ENCODE measurements around the gene NPTX1. TPM values are rescaled to one million over a fixed set of nuclear protein-coding genes. Genes with fewer than 3 reads are reported as not detected.
A peak's percentile ranks its signal among the peaks of the same experiment; 100 is the strongest.

NPTX1 gene
- total and polyA plus RNA-seq, 2 experiments from 2014 or later, result not detected

DNA sequence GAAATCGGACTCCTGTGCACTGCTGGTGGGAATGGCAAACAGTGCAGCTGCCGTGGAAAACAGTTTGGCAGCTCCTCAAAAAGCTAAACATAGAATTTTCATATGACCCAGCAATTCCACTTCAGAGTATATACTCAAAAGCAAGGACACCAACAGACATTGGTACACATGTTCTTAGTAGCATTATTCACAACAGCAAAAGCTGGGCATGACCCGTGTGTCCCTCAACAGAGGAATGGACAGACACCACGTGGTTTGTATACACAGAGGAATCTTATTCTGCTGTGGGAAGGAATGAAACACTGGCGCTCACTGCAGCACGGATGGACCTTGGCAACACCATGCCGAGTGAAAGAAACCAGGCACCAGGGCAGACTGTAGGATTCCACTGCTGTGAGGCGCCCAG is 16.0 kb downstream of the NPTX1 start:
- Histone ChIP-seq H3K27ac (no peak overlapping the region), H3K4me3 (no peak overlapping the region), H3K36me3 (no peaks in the 10 kb centered on the region), H3K4me1 (ENCODE audit: low read depth) (no peaks in the 10 kb centered on the region), H3K9me3 (ENCODE audit: low read depth) (no peaks in the 10 kb centered on the region), H3K27me3 (peaks cover 85% of the 10 kb centered on the region)
- TF ChIP-seq, protein P1, sequence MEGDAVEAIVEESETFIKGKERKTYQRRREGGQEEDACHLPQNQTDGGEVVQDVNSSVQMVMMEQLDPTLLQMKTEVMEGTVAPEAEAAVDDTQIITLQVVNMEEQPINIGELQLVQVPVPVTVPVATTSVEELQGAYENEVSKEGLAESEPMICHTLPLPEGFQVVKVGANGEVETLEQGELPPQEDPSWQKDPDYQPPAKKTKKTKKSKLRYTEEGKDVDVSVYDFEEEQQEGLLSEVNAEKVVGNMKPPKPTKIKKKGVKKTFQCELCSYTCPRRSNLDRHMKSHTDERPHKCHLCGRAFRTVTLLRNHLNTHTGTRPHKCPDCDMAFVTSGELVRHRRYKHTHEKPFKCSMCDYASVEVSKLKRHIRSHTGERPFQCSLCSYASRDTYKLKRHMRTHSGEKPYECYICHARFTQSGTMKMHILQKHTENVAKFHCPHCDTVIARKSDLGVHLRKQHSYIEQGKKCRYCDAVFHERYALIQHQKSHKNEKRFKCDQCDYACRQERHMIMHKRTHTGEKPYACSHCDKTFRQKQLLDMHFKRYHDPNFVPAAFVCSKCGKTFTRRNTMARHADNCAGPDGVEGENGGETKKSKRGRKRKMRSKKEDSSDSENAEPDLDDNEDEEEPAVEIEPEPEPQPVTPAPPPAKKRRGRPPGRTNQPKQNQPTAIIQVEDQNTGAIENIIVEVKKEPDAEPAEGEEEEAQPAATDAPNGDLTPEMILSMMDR (IDR thresholded peaks at IDR 0.05; ENCODE audit: low read depth, low read length), result no peak
- DNase-seq (ENCODE audit: low read depth in 1 of 2, low spot score in 1 of 2), result no peak

DNA sequence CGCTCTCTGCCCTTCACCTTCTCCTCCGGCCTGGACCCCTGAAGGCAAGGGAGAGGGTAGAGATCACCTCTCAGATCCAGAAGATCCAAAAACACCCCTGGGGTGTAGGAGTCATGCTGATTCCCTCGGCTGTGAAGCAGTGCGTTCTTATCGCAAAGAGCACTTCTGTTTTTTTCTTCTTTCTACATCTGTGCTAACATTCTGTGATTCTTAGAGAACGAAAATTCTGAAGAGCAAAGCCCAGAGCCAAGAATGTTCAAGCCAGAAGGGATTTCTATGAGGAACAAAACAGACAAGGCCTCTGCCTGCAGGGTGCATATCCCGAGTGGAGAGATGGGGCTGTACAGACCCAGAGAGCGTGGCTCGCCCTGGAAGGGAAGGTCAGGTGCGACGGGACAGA is 17.2 kb downstream of the NPTX1 start:
- H3K27me3 ChIP-seq, result peaks cover 73% of the 10 kb centered on the region
- H3K27ac ChIP-seq, result no peak overlapping the region
- no peaks in the 10 kb centered on the region for H3K9me3 ChIP-seq (ENCODE audit: low read depth)
- no peak overlapping the region for H3K4me3 ChIP-seq
- TF ChIP-seq, protein P1 (IDR thresholded peaks at IDR 0.05; ENCODE audit: low read depth, low read length), result no peak
- DNase-seq (ENCODE audit: low read depth in 1 of 2, low spot score in 1 of 2), result no peak
- no peaks in the 10 kb centered on the region for H3K36me3 ChIP-seq
- H3K4me1 ChIP-seq (ENCODE audit: low read depth), result no peaks in the 10 kb centered on the region

DNA sequence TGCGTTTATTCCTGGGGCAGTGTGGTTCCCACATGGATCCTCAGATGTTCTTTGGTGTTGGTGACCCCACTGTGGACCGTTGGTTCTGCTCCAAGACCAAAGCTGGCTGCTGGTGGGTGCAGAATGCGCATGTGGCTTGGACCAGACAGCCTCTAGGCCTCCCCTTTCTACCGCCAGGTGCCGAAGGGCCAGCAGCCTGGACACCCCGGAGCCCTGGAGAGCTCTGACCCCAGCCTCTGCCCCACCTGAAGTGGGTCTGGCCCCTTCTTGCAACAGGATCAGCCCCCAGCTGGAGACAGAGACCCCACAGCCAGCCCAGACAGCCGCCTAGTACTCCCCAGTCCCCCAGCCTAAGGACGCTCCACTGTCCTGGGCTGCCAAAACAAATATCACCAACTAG is 18.4 kb downstream of the NPTX1 start:
- H3K27ac ChIP-seq, result no peak overlapping the region
- no peak overlapping the region for H3K4me3 ChIP-seq
- TF ChIP-seq, protein P1 (IDR thresholded peaks at IDR 0.05; ENCODE audit: low read depth, low read length), result no peak
- H3K4me1 ChIP-seq (ENCODE audit: low read depth), result no peaks in the 10 kb centered on the region
- H3K36me3 ChIP-seq, result no peaks in the 10 kb centered on the region
- no peaks in the 10 kb centered on the region for H3K9me3 ChIP-seq (ENCODE audit: low read depth)
- no peak for DNase-seq (ENCODE audit: low read depth in 1 of 2, low spot score in 1 of 2)
- peaks cover 61% of the 10 kb centered on the region for H3K27me3 ChIP-seq

DNA sequence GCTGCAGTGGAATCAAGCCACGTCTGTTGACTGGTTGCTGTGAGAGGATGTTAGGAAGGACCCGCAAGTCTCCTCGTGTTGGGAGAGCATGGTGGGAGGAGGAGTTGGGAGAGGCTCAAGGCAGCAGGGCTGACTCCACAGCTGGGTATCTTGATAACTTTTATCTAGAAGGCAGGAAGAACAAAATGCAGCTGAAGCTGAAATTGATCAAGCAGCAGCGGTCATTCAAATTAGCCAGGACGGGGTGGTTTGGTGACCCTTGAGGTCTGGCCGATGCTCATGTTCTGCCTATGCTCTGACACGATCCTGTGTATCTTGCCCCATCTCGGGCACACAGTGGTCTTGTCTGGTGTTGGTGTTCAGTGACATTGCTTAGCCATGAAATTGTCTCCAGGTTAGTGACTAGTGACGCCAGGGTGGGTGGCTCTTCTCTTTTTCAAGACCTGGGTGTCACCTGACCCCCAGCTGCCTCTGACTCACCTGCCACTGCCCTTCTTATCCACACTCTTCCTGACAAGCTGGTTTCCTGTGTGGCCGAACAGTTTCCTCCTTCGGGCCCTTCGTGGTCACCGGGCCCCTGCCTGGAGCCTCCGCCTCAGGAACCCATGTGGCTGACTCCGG is 19.1 kb downstream of the NPTX1 start:
- Histone ChIP-seq H3K27me3 (peaks cover 60% of the 10 kb centered on the region), H3K4me1 (ENCODE audit: low read depth) (no peaks in the 10 kb centered on the region), H3K36me3 (no peaks in the 10 kb centered on the region), H3K27ac (no peak overlapping the region), H3K4me3 (no peak overlapping the region), H3K9me3 (ENCODE audit: low read depth) (no peaks in the 10 kb centered on the region)
- DNase-seq (ENCODE audit: low read depth in 1 of 2, low spot score in 1 of 2), result no peak
- TF ChIP-seq, protein P1 (IDR thresholded peaks at IDR 0.05; ENCODE audit: low read depth, low read length), result no peak

DNA sequence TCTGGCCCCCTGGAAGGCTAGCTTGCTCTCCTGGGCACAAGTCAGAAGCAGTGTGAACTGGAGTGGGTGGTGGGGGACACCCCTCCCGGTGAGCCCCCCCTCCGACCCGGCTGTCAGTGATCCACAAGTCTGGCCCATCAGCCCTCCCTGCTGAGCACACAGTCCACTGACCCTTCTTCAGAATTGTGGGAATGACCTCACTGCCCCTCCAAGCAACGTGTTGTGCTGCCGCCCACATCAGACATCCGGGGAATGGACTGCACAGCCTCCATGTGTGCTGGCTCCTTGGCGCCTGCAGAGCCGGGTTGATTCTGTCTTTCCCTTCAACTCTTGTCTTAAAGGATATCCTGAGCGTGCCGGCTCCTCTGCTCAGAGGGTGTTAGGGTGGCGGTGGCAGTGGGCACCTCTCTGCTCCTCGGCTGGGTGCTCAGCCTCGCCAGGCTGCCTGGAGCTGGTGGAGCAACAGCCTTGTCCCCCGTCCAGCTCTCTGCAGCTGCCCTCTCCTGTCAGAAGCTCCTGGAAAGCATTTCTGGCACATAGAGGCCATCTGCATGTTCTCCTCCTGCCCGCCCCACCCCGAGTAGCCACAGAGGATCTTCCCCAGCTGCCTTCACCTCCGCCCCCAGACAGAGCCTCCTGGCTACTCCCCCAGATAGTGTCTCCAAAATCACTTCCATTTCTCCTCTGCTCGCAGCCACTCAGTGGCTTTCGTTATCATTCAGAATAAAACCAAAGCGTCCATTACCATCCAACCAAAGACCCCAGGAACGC is 19.8 kb downstream of the NPTX1 start:
- no peak overlapping the region for H3K27ac ChIP-seq
- TF ChIP-seq, protein P1 (IDR thresholded peaks at IDR 0.05; ENCODE audit: low read depth, low read length), result no peak
- no peaks in the 10 kb centered on the region for H3K36me3 ChIP-seq
- no peaks in the 10 kb centered on the region for H3K9me3 ChIP-seq (ENCODE audit: low read depth)
- H3K4me3 ChIP-seq, result no peak overlapping the region
- H3K27me3 ChIP-seq, result peaks cover 54% of the 10 kb centered on the region
- peak in 1 of 2 donors; percentile 46 for DNase-seq (ENCODE audit: low read depth in 1 of 2, low spot score in 1 of 2)
- no peaks in the 10 kb centered on the region for H3K4me1 ChIP-seq (ENCODE audit: low read depth)

Data from cardiac muscle cell (in vitro differentiated cells and primary cell).